Measurements from ENCODE around the gene SIRPB2.

SIRPB2 gene

DNA sequence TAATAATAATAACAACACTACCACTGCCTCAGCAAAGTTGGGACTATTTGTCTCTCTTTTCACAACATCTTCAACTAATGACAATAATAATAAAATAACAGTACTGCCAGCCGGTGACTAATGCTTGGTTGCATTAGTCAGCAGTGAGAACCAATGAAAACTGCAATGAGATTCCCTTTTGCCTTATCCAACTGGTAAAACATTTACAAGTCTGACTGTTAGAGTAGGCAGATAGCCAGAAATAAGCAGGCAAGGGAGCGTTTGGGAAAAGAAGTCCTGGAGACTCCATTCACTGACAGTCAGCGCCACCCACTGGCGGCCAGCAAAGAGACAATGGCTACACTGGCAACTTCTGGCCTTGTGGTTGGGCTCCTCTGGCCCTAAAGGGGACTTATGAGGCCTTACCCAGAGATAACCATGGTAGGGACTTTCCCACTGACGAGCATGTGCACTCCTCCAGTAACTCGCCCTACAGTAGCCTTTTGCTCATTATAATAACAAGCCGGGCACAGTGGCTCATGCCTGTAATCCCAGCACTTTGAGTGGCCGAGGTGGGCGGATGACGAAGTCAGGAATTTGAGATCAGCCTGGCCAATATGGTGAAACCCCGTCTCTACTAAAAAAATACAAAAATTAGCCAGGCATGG lies 21.2 kb downstream of the SIRPB2 start:
- no peak for FAIRE-seq

- FAIRE-seq: no peak
Measured at GRCh38 chr20:1469306-1469905, 21.8 kb downstream of the SIRPB2 start.

DNA sequence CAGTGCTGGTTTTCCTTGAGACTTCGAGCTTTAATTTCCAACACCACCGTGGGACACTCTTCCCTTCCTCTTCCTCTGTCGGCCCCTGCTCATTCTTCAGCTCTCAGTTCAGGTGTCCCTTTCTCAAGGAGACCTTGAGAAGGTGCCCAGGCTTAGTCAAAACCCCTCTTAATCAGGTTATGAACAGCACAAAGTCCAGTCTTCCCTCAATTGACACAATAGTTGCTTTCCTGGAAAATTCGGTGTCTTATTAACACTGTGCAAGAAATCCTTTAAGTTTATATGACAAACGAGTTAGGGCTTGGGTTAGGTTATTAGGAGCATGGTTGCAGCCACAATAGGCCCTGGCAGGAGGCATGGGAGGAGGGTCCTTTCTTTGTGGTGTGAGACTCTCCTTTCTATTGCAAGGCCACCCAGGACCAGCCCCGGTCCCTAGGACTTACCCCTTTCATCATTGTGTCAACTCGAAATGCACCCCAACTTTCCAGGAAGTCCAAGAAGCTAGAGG lies 23.0 kb downstream of the SIRPB2 start:
- FAIRE-seq: no peak

- no peak for FAIRE-seq
Measured at GRCh38 chr20:1467355-1468116, 23.7 kb downstream of the SIRPB2 start.

GRCh38 chr20:1467082-1467354 lies 24.2 kb downstream of the SIRPB2 start:
- FAIRE-seq: no peak

DNA sequence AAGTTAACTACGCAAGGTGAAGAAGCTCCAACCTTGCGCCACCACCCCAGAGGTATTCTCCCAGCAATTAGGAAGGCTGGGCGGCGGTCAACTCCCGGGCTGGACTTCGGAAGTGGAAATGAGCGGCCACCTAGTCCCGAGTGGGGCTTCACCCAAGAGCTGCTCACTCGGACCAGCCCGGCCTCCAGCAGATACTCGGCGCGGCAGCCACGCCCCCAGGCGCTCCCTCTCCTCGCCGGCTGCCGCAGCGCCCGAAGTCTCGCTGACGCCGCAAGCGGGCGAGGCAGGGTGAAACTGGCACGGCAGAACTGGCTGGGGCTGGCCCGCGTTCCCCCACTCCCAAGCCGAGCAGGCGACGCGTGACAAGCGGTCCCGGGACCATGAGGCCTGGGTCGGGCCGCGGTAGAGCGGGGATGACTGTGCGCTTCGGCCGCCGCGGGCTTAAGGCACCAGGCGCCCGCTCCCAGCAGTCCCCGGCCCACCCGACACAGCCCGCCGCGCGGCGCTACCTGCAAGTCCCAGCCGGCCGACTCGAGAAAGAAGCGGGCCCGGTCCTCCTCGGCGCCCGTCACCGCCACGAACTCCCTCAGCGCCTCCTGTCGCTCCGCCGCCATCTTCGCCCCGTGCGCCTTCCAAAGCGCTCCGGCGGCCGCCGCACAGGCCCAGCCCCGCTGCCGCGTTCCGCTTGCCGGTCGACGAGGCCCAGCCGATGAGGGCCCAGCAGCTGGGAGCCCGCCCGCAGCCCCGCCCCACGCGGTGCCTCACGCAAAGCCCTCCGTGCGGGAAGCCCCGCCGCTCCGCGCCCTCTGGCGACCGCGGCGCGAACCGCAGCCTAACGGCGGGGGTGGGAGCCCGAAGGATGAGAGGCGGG lies 24.8 kb downstream of the SIRPB2 start, which contains the start of gene NSFL1C:
Gene NSFL1C, minus strand, starts transcription at position 639 of the 871 bp plus-strand sequence. Its CDS starts 25 bp downstream, at position 614.
- FAIRE-seq: no peak

DNA sequence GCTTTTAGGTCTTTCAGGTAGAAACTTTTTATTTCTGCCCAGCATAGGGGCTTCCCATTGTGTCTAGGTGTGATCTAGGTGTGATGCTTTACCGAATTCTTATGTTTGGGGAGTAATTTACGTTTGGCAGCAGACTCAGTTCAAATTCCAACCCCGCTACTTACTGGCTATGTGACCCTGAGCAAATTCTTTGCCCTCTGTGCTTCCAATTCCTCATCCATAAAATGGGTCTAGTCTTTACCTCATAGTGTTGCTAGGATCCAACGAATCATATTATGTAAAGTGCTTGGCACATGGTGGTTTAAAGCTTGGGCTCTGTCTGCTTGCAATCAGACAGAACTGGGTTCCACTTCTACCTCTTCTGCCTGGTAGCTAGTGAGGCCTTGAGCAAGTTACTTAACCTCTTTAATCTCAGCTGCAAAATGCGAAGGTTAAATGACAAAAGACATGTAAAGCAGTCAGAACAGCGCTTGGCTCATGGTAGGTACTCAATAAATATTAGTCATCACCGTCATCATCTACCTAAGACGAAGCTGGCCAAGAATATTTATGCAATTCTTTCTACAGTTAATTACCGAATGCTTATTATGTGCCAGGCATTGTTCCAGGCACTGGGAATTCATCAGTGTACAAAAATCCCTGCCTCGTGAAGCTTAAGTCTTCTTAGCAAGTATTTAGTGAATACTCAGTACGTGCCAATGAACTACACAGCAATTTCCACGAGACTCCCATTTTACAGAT lies 25.6 kb downstream of the SIRPB2 start:
- FAIRE-seq: no peak

GRCh38 chr20:1463971-1464570 lies 27.1 kb downstream of the SIRPB2 start:
- no peak for FAIRE-seq

GRCh38 chr20:1462834-1463233 lies 28.4 kb downstream of the SIRPB2 start:
- FAIRE-seq: no peak

DNA sequence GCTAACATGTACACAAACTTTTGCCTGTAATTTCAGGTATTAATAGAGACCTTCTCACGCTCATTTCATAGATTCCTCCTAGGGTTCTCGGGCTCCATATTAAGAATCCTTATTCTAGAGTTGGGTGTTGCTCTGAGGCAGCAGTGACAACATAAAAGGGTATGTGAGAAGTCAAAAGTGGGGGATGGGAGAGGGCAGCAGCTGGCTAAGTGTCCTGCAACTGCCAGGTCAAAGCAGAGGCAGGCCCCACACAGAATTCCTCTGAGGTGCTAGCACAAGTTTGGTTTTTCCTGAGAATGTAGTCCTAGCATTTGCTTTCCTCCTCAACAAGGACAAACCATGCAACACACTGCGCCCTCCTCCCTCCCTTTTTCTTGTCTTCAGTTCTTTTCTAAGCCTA lies 29.2 kb downstream of the SIRPB2 start:
- FAIRE-seq: no peak

GRCh38 chr20:1460275-1460674 lies 30.9 kb downstream of the SIRPB2 start:
- no peak for FAIRE-seq

DNA sequence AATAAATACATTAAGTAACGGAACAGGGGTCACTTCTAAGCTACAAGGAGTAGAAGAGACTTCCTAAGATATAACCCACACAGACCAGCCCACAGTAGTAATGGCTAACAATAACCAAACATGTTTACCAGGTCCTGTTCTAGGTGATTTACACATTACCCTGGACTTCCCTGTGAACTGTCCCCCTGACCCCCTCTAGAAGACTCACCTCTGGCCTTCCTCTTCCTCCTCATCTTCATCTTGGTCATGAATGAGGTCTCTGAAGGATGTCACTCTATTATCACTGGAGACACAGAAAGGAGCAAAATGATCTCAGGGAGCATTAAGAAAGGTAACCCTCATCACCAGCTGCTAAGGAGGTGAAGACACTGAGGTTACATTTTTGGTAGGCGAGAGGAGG lies 33.2 kb downstream of the SIRPB2 start:
- FAIRE-seq: no peak

DNA sequence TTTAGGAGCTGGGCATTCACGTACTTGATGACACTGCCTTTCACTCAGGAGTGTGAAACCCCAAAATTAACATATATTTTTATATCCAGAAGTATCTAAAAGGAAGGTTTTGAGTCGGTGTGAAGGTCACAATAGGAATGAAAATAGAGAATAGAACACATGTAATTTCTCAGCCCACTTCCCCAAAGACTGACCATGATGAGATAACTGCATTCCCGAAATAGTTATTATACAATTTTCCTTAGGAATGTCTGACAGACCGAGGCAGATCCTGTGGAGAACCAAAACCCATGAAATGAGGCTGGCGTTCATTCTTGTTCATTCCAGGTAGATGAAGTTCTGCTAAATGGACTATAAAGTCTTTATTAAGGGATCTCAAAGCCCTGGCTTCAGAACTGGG lies 34.9 kb downstream of the SIRPB2 start:
- FAIRE-seq: no peak

- no peak for FAIRE-seq
Measured at GRCh38 chr20:1450926-1451491, 40.2 kb downstream of the SIRPB2 start.

DNA sequence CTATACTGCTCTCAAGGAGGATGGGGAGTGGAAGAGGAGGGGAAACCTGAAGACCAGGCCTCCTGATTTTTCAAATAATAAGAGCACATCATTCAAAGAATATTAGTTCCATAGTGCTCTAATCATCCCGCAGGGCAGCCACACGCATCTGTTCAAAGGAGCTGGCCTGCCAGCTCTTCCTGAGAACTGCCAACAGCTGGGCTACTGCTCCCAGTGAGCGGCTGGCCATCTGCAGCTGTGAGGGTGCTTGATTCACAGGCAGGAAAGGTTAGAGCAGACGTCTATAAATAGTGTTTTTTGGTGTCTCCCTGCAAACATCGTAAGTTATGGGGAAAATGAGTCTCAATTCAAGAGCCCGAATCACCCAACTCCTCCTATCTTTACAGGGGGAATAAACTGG lies 41.9 kb downstream of the SIRPB2 start:
- FAIRE-seq: no peak

GRCh38 chr20:1448081-1448620 lies 43.1 kb downstream of the SIRPB2 start:
- no peak for FAIRE-seq

DNA sequence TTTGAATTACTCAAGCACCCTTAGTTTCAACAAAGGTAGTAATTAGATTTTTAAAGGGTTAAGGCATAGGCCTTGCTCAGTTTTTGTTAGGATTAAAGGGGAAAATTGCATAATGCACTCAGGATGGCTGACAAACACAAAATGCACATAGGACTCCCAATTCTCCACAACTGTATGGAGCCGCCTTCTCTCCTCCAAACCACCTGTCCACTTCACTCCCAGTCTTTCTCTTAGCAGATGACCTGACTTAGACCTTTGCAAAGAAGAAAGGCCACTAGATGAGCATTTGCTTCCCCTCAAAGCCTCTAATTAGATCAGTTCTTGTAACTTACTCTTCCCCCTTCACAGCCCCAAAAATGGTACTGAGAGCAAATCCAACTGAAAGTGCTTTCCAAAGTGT lies 44.7 kb downstream of the SIRPB2 start:
- no peak for FAIRE-seq

GRCh38 chr20:1443085-1443484 lies 48.1 kb downstream of the SIRPB2 start:
- no peak for FAIRE-seq

- no peak for FAIRE-seq
Measured at GRCh38 chr20:1442304-1442703, 48.9 kb downstream of the SIRPB2 start.

GRCh38 chr20:1441133-1441532 lies 50.1 kb downstream of the SIRPB2 start:
- no peak for FAIRE-seq

GRCh38 chr20:1440024-1440423 lies 51.2 kb downstream of the SIRPB2 start:
- FAIRE-seq: no peak
